LNCaP clone FGC (cell line): ENCODE results near the gene MIOX.

ENCODE experiments used
- DNase-seq: peaks from one replicate; pipeline ENCODE4 v3.0.0-alpha.2; 2011; ENCODE audit warnings: low read depth
- H3K4me3 ChIP-seq: 2 replicates; pipeline ENCODE4 v1.5.1; 2011; ENCODE audit warnings: mild to moderate bottlenecking, low read depth, low read length, control low read depth
- TF ChIP-seq, protein P1 (sequence below): IDR thresholded peaks from 2 replicates; pipeline ENCODE4 v1.5.1; 2012; ENCODE audit warnings: mild to moderate bottlenecking; ENCODE audit not compliant: control insufficient read depth, insufficient read depth; ENCODE audit errors: extremely low read depth

MIOX gene

DNA sequence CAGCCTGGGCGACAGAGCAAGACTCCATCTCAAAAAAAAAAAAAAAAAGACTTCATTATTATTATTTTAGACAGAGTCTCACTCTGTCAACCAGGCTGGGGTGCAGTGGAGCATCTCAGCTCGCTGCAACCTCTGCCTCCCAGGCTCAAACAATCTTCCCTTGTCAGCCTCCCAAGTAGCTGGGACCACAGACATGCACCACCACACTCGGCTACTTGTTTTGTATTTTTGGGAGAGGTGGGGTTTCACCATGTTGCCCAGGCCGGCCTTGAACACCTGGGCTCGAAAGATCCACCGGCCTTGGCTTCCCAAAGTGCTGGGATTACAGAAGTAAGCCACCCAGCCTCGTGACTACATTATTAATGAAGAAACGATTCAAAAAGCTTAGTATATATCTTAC is 48.5 kb downstream of the MIOX start:
- TF ChIP-seq, protein P1, sequence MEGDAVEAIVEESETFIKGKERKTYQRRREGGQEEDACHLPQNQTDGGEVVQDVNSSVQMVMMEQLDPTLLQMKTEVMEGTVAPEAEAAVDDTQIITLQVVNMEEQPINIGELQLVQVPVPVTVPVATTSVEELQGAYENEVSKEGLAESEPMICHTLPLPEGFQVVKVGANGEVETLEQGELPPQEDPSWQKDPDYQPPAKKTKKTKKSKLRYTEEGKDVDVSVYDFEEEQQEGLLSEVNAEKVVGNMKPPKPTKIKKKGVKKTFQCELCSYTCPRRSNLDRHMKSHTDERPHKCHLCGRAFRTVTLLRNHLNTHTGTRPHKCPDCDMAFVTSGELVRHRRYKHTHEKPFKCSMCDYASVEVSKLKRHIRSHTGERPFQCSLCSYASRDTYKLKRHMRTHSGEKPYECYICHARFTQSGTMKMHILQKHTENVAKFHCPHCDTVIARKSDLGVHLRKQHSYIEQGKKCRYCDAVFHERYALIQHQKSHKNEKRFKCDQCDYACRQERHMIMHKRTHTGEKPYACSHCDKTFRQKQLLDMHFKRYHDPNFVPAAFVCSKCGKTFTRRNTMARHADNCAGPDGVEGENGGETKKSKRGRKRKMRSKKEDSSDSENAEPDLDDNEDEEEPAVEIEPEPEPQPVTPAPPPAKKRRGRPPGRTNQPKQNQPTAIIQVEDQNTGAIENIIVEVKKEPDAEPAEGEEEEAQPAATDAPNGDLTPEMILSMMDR: no peak
- no peak for DNase-seq

DNA sequence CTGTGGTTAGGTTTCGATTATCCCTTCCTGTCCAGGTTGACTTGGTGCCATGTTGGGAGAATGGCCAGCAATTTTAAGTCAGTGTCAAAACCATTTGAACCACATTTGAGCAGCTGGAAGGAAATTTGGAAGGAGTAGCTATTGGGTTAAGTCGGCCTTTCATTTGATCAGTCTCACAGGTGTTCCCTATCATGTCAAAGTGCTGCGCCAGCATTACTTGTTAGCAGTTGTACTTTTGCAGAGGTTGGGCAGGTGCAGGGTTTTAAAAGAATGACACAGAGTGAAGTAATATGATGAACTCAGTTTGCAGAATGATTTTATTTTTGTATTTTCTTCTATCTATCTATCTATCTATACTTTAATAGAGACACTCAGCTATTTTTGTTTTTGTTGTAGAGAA is 49.6 kb downstream of the MIOX start:
- no peak overlapping the region for H3K4me3 ChIP-seq
- DNase-seq: no peak
- TF ChIP-seq, protein P1: no peak

More for the DNA sequence above, 48.5 kb downstream of the MIOX start:
- H3K4me3 ChIP-seq: no peak overlapping the region

DNA sequence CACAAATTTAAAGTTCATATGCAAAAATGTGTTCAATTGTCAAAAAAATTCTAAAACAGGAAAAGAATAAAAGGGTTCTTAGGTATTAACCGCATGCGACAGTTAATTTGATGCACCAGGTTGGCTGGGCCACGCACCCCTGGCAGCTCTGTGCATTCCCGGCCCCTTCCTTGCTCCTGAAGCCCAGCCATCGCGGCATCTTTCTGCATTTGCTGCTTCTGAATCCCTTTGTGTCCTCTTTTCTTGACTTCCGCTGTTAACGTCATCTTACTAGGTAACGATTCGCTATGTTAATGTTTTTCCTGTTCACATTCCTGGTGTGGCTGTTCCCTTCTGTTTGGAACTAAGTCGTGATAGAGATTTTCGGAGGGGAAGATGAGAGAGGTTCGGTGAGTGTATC is 51.1 kb downstream of the MIOX start:
- TF ChIP-seq, protein P1: no peak
- DNase-seq: no peak
- H3K4me3 ChIP-seq: no peak overlapping the region
